ENCODE measurements around the gene CDK15. TPM values are rescaled to one million over a fixed set of nuclear protein-coding genes. Genes with fewer than 3 reads are reported as not detected.
"Not testable (repeated sequence)": the region's sequence is repeated elsewhere in the genome, so short reads cannot be mapped to it uniquely, and the experiment has no call there.

Gene CDK15
- total RNA-seq, 1 experiment from 2014 or later = 4.8 TPM

DNA sequence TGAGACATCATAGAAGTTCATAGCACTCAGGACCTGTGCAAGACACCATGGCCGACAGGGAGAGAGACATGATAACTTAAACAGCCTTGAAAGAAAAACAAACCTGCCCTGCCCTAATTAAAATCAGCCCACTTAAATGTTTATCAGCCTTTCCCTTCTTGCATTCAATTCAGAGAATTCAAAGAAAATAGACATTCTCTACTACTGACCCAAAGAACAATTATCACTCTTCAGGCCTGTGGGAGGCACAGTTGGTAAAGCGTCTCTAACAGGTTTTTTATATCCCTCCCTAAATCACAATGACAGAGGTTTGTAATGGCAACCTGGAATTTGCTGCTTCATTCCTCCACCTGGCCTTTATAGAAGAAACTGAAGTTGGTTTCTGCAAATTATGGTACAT, 1.7 kb downstream of the CDK15 start:
- in situ Hi-C loops (cut with HindIII; ENCODE audit: low pct_unique_long_range_greater_than_20kb, low sequenced_read_pairs) = no loop called here
- DNase-seq (ENCODE audit: low read depth, low spot score) = no peak
- TF ChIP-seq CTCF (IDR thresholded peaks at IDR 0.05) = no peak
- TF ChIP-seq, protein P1, sequence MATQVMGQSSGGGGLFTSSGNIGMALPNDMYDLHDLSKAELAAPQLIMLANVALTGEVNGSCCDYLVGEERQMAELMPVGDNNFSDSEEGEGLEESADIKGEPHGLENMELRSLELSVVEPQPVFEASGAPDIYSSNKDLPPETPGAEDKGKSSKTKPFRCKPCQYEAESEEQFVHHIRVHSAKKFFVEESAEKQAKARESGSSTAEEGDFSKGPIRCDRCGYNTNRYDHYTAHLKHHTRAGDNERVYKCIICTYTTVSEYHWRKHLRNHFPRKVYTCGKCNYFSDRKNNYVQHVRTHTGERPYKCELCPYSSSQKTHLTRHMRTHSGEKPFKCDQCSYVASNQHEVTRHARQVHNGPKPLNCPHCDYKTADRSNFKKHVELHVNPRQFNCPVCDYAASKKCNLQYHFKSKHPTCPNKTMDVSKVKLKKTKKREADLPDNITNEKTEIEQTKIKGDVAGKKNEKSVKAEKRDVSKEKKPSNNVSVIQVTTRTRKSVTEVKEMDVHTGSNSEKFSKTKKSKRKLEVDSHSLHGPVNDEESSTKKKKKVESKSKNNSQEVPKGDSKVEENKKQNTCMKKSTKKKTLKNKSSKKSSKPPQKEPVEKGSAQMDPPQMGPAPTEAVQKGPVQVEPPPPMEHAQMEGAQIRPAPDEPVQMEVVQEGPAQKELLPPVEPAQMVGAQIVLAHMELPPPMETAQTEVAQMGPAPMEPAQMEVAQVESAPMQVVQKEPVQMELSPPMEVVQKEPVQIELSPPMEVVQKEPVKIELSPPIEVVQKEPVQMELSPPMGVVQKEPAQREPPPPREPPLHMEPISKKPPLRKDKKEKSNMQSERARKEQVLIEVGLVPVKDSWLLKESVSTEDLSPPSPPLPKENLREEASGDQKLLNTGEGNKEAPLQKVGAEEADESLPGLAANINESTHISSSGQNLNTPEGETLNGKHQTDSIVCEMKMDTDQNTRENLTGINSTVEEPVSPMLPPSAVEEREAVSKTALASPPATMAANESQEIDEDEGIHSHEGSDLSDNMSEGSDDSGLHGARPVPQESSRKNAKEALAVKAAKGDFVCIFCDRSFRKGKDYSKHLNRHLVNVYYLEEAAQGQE (IDR thresholded peaks at IDR 0.05; ENCODE audit: insufficient read depth in 1 of 2, low read depth in 2 of 2, low read length in 1 of 2) = no peak
- no peak for TF ChIP-seq POLR2AphosphoS5 (IDR thresholded peaks at IDR 0.05; ENCODE audit: low read depth, low read length)
- no peak for TF ChIP-seq SIN3A (IDR thresholded peaks at IDR 0.05; ENCODE audit: borderline replicate concordance, insufficient read depth, low read depth, low read length)
- no peak for TF ChIP-seq TCF7L2 (IDR thresholded peaks at IDR 0.05; ENCODE audit: low read depth, low read length)
- intact Hi-C loops (cut with micrococcal nuclease; ENCODE audit: unreplicated experiment) = no loop called here
- ChIA-PET POLR2A (no interaction called here), CTCF (no interaction called here)
- ATAC-seq = no peak
- Histone ChIP-seq H3K36me3 (ENCODE audit: control insufficient read depth, insufficient read depth, low read length) (no peaks in the 10 kb centered on the region), H3K9me3 (ENCODE audit: control insufficient read depth, insufficient read depth, low read depth, low read length) (no peaks in the 10 kb centered on the region), H3K4me1 (ENCODE audit: control insufficient read depth, insufficient read depth, low read length) (peaks cover 26% of the 10 kb centered on the region), H3K27me3 (ENCODE audit: control insufficient read depth, insufficient read depth, low read length) (no peaks in the 10 kb centered on the region), H3K27ac (ENCODE audit: low read length) (peak overlapping the region; percentile 69), H3K4me3 (ENCODE audit: low read depth in 2 of 2, low read length in 2 of 2) (no peak overlapping the region)
- no TSS peak for BruUV-seq (replicated peaks)

- POLR2A ChIA-PET = no interaction called here
- Histone ChIP-seq H3K36me3 (ENCODE audit: control insufficient read depth, insufficient read depth, low read length) (no peaks in the 10 kb centered on the region), H3K9me3 (ENCODE audit: control insufficient read depth, insufficient read depth, low read depth, low read length) (no peaks in the 10 kb centered on the region), H3K4me1 (ENCODE audit: control insufficient read depth, insufficient read depth, low read length) (peaks cover 26% of the 10 kb centered on the region), H3K4me3 (ENCODE audit: low read depth in 2 of 2, low read length in 2 of 2) (no peak overlapping the region), H3K27me3 (ENCODE audit: control insufficient read depth, insufficient read depth, low read length) (no peaks in the 10 kb centered on the region), H3K27ac (ENCODE audit: low read length) (peak overlapping the region; percentile 41; the same call in 1 of the 2 replicates)
- in situ Hi-C loops (cut with HindIII; ENCODE audit: low pct_unique_long_range_greater_than_20kb, low sequenced_read_pairs) = no loop called here
- no peak for ATAC-seq
- TF ChIP-seq POLR2AphosphoS5 (IDR thresholded peaks at IDR 0.05; ENCODE audit: low read depth, low read length) = no peak
- no peak for TF ChIP-seq TCF7L2 (IDR thresholded peaks at IDR 0.05; ENCODE audit: low read depth, low read length)
- TF ChIP-seq SIN3A (IDR thresholded peaks at IDR 0.05; ENCODE audit: borderline replicate concordance, insufficient read depth, low read depth, low read length) = no peak
- no peak for TF ChIP-seq CTCF (IDR thresholded peaks at IDR 0.05)
- TF ChIP-seq, protein P1 (IDR thresholded peaks at IDR 0.05; ENCODE audit: insufficient read depth in 1 of 2, low read depth in 2 of 2, low read length in 1 of 2) = no peak
- no TSS peak for BruUV-seq (replicated peaks)
- no peak for DNase-seq (ENCODE audit: low read depth, low spot score)
- intact Hi-C loops (cut with micrococcal nuclease; ENCODE audit: unreplicated experiment) = no loop called here
- CTCF ChIA-PET = no interaction called here
These were observed 3.3 kb downstream of the CDK15 start for GRCh38 chr2:201809633-201810032.

GRCh38 chr2:201810604-201811003, 4.3 kb downstream of the CDK15 start:
- H3K36me3 ChIP-seq (ENCODE audit: control insufficient read depth, insufficient read depth, low read length); H3K27me3 ChIP-seq (ENCODE audit: control insufficient read depth, insufficient read depth, low read length); H3K9me3 ChIP-seq (ENCODE audit: control insufficient read depth, insufficient read depth, low read depth, low read length); H3K4me3 ChIP-seq (ENCODE audit: low read depth in 2 of 2, low read length in 2 of 2); in situ Hi-C loops (cut with HindIII; ENCODE audit: low pct_unique_long_range_greater_than_20kb, low sequenced_read_pairs); DNase-seq (ENCODE audit: low read depth, low spot score); intact Hi-C loops (cut with micrococcal nuclease; ENCODE audit: unreplicated experiment); ATAC-seq; BruUV-seq (replicated peaks); POLR2A ChIA-PET; CTCF ChIA-PET; H3K27ac ChIP-seq (ENCODE audit: low read length): not testable (repeated sequence)
- H3K4me1 ChIP-seq (ENCODE audit: control insufficient read depth, insufficient read depth, low read length) = peaks cover 26% of the 10 kb centered on the region

Measured in Panc1 (cell line).